Measurements from ENCODE around the gene DOCK11.
"Not testable (repeated sequence)": the region's sequence is repeated elsewhere in the genome, so short reads cannot be mapped to it uniquely, and the experiment has no call there.

The DOCK11 gene

DNA sequence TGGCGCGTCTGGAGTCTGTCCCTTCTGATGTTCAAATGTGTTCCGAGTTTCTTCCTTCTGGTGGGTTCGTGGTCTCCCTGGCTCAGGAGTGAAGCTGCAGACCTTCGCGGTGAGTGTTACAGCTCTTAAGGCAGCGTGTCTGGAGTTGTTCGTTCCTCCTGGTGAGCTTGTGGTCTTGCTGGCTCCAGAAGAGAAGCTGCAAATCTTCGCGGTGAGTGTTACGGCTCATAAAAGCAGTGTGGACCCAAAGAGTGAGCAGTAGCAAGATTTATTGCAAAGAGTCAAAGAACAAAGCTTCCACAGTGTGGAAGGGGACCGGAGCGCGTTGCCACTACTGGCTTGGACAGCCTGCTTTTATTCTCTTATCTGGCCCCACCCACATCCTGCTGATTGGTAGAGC lies 220.3 kb downstream of the DOCK11 start:
- DNase-seq, result not testable (repeated sequence)

DNA sequence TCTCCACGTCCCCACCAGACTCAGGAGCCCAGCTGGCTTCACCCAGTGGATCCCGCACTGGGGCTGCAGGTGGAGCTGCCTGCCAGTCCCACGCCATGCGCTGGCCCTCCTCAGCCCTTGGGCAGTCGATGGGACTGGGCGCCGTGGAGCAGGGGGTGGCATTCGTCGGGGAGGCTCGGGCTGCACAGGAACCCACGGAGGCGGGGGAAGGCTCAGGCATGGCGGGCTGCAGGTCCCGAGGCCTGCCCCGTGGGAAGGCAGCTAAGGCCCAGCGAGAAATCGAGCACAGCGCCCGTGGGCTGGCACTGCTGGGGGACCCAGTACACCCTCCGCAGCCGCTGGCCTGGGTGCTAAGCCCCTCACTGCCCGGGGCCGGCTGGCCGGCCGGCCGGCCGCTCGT lies 221.2 kb downstream of the DOCK11 start:
- DNase-seq, result not testable (repeated sequence)

DNA sequence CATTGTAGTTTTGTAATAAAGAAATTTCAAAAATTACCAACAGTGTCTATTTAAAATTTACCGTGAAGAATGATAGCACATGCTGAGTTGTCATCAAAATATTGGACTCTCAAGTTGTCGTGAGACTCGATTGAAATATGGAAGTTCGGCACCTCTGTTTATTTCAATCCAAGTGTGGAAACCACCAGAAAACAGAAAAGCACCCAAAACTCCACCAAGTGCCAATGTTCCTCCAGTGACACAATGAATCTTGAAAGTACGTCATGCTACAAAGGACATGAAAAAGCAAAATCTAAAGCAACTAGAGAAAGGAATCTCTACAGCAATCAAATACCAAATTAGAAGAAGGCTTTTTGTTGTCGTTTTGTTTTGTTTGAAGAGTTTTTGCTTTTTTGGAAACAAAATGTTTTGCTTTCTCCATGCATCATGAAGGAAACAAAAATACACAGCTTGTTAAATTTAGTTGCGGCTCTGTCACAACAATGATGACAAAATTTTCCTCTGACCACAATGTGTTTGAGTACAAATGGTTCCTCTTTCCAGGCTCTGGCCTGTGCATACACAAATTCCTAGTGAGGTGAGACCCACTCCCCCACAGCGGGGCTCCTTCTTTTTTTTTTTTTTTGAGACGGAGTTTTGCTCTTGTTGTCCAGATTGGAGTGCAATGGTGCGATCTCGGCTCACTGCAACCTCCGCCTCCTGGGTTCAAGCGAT lies 222.2 kb downstream of the DOCK11 start:
- no peak for DNase-seq

DNA sequence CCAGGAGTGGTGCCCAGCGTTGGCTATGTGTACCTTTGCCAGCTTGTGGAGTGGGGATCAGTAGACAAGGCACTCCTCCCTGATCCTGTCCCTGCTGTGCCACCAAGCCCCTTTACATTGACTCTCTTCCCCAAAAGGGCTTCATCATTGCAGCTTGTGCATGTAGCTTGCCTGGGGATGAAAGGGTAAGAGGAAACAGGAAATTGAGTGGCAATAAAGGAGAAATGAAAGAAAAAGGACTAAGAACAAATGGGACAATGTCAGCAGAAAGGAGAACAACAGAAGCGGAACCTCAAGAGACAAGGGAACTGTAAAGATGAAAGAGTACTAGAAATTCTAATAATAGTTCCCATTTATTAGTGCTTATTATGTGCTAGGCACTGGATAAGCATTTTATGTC lies 223.1 kb downstream of the DOCK11 start:
- DNase-seq, result no peak

DNA sequence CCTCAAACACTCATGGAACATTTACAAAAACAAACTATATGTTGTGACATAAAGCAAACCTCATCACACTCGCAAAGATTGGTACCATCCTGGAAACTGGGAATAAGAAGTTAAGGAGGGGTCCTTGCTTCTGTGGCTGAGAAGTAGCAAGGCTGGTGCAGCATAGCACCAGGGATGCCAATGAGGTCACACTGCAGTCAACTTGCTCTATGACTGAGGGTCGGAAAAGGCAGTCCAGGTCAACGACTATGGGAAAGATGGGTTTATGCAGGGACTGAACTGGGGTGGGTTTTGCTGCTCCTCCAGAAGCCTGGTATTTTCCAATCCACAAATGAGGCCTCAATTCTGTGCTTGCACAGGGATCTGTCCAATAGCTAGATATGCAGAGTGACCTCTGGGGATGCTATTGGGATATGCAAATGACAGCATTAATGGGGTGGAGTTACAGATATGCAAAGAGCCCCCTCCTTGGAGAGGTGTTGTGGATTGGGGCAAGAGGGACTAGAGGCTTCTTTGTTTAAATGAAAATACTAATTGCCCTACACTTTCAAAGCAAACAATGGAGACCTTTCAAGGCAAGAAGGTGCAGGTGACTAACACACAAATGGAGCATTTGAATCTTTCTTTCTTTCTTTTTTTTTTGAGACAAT lies 224.6 kb downstream of the DOCK11 start:
- DNase-seq, result no peak

DNA sequence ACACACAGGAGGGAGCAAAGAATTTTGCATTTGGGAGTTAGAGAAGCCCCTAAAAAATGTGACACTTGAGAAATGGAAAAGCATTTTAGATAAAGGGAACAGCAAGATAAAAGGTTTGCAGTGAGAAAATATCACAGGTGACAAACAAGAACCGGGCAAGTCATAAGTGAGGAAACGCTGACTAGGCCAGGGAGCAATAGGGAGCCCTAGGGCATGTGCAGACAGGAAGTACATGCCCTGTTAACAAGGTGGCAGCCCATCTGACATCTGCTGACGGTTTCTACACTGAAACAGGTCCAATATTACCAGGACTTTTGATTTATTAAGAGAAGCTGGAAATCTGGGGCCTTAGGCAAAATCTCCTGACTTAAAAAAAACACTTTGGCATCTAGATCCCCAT lies 227.8 kb downstream of the DOCK11 start:
- DNase-seq, result no peak

DNA sequence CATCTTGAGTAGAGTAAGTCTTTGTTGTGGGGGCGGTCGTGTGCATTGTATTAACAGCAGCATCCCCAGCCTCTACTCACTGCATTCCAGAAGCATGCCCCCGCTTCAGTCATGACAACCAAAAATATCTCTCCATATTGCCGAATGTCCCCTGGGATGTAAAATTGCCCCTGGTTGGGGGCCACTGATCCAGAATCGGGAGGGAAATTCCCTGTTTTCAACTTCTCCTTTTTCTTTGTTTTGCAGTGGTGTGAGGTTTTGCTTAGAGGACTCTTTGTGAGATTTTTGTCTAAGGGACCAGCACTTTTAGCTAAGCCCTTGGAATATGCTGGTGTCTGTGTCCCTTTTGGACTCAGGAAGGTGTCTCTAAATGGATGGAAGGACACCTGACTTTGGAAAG lies 228.8 kb downstream of the DOCK11 start:
- no peak for DNase-seq

DNA sequence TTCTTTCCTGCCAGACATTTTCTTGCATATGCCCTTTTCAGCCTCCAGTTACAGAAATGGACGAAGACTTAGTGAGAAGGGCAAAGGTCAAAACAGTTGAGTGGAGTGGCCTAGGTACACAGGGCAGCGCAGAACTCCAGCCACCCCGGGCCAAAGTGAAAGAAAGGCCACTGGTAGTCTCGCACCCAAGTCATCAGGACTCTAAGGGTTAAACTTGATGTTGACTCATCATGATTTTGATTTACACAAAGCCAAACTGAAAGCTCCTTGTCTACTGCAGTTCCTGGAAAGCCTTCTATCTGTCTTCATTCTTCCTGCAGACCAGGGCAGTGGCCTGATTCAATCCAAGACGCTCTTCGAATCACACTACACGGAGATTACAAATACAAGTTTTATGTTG lies 229.2 kb downstream of the DOCK11 start:
- DNase-seq, result no peak

DNA sequence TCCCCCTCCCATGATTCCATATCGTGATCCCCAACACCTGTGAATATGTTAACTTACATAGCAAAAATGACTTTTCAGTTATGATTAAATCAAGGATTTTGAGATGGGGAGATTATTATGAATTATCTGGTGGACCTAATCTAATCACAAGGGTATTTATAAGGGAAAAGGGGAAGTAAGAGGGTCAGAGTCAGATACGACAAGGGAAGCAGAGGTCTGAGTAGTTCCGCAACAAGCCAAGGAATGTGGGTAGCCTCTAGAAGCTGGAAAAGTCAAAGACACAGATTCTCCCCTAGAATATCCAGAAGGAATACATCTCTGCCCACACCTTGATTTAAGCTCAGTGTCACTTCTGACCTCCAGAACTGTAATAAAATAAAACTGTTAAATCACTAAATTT lies 230.8 kb downstream of the DOCK11 start:
- DNase-seq, result no peak

DNA sequence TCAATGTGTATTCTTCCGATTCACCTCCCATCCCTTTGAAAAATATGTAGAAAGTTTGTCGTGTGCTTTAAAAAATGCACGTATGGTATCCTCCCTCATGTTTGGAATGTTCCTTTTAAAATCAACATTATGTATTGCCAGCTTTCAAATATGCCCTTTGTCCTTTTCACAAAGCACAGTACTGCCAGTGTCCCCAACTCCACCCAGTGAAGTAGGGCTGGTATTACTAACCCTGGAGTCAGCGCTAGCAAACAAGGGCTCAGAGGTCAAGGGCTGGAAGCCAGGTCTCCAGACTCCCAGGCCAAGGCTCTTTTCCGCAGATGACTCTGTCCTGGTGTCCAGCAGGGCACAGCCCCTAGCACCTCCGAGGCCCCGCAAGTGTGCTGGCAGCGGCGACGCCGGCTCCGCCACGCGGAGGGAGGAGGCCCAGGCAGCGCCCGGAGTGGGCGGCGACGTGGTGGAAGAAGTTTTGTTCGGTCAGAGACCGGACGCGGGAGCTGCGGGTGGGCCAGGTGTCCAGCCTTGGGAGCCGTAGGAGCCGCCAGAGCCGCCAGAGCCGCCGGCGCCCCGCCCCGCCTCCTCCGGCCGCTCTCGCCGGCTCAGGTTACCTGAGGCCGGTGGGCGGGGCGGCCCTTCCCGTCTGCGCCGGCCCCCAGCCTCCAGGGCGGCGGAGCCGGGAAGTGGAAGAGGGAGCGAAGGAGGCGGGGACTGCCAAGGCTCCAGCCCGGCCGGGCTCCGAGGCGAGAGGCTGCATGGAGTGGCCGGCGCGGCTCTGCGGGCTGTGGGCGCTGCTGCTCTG lies 231.5 kb downstream of the DOCK11 start, which contains the start of gene IL13RA1:
IL13RA1 (plus strand) TSS at position 720 of the 799 bp plus-strand sequence; CDS start at position 753, 33 bp downstream.
- DNase-seq, result no peak

DNA sequence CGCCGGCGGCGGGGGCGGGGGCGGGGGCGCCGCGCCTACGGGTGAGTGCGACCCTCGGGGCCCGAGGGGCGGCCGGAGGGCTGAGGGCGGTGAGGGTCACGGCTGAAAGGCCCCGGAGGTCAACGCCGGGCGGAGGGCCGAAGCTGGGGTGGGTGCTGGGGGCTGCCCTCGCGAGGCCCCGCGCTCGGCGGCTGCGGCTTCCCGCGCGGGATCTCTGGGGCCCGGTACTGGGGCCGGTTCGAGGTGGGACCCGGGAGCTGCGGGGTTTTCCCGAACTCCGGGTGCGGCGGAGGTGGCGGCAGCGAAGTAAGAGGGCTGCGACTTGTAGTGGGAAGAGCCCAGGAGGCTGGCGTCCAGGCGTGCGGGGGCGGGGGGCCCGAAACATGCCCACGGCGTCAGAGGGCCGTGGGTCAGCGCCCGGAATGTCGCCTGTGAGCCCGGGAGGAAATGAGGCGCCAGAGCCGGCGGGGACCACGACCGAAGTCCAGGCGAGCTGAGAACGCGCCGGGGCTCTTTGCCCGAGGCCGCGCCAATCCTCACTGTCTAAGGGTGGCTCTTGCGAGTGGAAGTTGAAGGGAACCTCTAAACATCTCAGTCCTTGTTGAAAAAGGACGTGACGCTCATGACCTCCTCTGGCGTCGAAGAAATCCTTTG lies 232.2 kb downstream of the DOCK11 start:
- DNase-seq, result no peak

DNA sequence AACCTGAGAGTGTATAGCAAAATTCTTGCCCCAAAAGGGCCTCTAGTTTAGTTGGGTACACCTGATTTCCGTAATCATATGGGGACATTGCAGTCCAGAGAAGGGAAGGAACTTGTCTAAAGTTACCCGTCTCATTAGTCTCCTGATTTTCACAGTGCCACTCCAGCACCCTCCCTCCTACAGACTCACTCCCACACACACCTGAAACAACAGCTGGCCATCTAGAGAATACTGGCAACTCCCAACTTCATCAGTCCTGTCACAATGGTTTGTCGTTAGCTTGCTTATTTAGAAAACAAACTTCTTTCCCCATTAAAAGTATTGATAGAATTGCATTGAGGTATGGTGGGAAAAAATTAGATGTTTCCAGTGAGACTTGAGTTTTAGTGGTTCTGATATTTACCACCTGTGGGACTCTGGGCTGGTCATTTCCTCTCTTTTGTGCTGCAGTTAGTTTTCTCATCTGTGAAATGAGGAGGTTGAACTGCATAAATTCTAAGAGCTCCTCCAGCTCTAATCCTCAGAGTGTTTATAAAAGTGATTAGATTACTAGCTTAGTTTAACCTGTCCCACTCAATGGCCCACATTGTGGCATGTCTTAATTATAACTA lies 233.5 kb downstream of the DOCK11 start:
- DNase-seq, result no peak

DNA sequence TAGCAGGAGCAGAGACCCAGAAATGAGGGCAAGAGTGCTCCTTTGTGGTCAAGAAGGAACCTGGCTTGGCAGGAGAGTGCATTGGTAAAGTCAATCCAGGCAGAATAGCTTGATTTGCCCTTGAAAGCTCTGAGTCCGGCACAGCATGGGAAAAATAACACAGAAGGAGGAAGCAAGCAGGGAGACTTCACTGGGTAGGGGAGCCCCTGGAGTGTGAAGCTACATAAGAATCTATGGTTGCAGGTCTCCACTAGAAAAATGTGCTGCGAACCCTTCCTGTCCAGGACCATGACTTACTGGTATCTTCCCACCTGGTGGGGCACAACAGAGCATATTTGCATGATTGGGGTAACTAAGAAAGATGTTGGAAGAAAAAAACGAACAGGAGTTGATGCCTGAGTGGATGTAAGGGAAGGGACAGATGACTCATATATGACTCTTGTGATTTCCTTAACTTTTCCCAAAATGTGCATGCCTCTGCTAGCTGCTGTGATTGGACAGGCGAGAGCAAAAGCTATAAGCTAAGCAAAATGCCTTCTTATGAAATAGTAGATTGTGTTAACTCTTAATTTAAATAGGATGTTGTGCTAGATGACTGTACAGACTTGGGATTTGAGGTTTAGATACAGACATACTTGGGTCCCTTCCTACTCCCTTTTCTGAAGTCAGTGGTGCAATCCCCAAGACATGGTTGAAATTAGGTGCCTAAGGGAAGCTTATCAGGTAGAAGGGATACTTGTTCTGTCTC lies 235.1 kb downstream of the DOCK11 start:
- no peak for DNase-seq

DNA sequence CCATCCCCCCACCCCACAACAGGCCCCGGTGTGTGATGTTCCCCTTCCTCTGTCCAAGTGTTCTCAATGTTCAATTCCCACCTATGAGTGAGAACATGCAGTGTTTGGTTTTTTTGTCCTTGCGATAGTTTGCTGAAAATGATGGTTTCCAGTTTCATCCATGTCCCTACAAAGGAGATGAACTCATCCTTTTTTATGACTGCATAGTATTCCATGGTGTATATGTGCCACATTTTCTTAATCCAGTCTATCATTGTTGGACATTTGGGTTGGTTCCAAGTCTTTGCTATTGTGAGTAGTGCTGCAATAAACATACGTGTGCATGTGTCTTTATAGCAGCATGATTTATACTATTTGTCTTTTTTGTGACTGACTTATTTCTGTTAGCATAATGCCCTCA lies 236.9 kb downstream of the DOCK11 start:
- DNase-seq, result not testable (repeated sequence)

DNA sequence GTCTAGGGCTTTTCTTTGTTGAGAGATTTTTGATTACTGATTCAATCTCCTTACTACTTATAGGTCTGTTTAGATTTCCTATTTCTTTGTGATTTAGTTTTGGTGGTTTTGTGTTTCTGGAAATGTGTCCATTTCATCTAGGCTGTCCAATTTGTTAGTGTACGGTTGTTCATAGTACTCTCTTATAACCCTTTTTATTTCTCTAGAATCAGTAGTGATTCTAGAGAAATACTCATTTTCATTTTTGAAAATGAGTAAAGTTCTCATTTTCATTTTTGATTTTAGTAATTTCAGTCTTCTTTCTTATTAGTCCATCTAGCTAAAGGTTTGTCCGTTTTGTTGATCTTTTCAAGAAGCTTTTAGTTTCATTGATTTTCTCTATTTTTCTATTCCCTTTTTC lies 239.3 kb downstream of the DOCK11 start:
- no peak for DNase-seq
